CD4-positive, CD25-positive, alpha-beta regulatory T cell (primary cell): Measurements from ENCODE around the gene SERPINB13. TPM values are rescaled to one million over a fixed set of nuclear protein-coding genes. Genes with fewer than 3 reads are reported as not detected.

ENCODE experiments used
- ATAC-seq, 2 donors: fragments of 150-1000 bp; cut with Tn5 transposase; one replicate each; pipeline ENCODE4 v1.10.0; 2021; ENCODE audit warnings: low read depth in 2 of 2, moderate number of reproducible peaks in 2 of 2, moderate library complexity in 1 of 2
- DNase-seq, 3 donors: peaks; one replicate each; pipeline versions ENCODE4 v3.0.0 to v3.0.0-alpha.2; 2012 to 2022; ENCODE audit warnings: mixed read lengths in 1 of 3
- H3K27ac ChIP-seq: one replicate; pipeline ENCODE4 v1.7.0; 2013; ENCODE audit warnings: mild to moderate bottlenecking, low read length; ENCODE audit not compliant: insufficient read depth, poor library complexity, severe bottlenecking
- H3K27me3 ChIP-seq: one replicate; pipeline ENCODE4 v1.7.0; 2013; ENCODE audit warnings: low read length; ENCODE audit not compliant: control insufficient read depth, insufficient read depth
- H3K36me3 ChIP-seq: one replicate; pipeline ENCODE4 v1.7.0; 2013; ENCODE audit warnings: mild to moderate bottlenecking, low read length, moderate library complexity; ENCODE audit not compliant: control insufficient read depth, insufficient read depth
- H3K4me1 ChIP-seq: 2 replicates; pipeline ENCODE4 v1.7.0; 2013; ENCODE audit warnings: mild to moderate bottlenecking, low read length; ENCODE audit not compliant: insufficient read depth, control insufficient read depth, poor library complexity, severe bottlenecking
- H3K4me3 ChIP-seq: one replicate; pipeline ENCODE4 v1.7.0; 2013; ENCODE audit warnings: low read depth, mild to moderate bottlenecking, low read length, moderate library complexity
- H3K9me3 ChIP-seq, 2 experiments: 1 replicate in 1 of 2; 2 replicates in 1 of 2; pipeline ENCODE4 v1.7.0; 2013; ENCODE audit warnings: low read length in 2 of 2, mild to moderate bottlenecking in 1 of 2, moderate library complexity in 1 of 2; ENCODE audit not compliant: control insufficient read depth in 2 of 2
- H3K27ac Mint-ChIP-seq, 3 donors: one replicate each; pipeline ENCODE4 v1.8.0; 2020 to 2022; ENCODE audit warnings: mild to moderate bottlenecking in 3 of 3, mixed read lengths in 3 of 3, moderate library complexity in 2 of 3
- H3K27me3 Mint-ChIP-seq: one replicate; pipeline ENCODE4 v1.8.0; 2022; ENCODE audit warnings: mild to moderate bottlenecking, mixed read lengths
- H3K36me3 Mint-ChIP-seq: one replicate; pipeline ENCODE4 v1.8.0; 2020; ENCODE audit warnings: mixed read lengths
- H3K4me1 Mint-ChIP-seq, 4 donors: one replicate each; pipeline ENCODE4 v1.8.0; 2020 to 2022; ENCODE audit warnings: mixed read lengths in 4 of 4, mild to moderate bottlenecking in 1 of 4
- H3K4me3 Mint-ChIP-seq, 4 donors: one replicate each; pipeline ENCODE4 v1.8.0; 2020 to 2022; ENCODE audit warnings: mild to moderate bottlenecking in 4 of 4, mixed read lengths in 4 of 4, moderate library complexity in 3 of 4
- H3K9me3 Mint-ChIP-seq, 7 donors: one replicate each; pipeline ENCODE4 v1.8.0; 2020 to 2022; ENCODE audit warnings: mixed read lengths in 7 of 7, mild to moderate bottlenecking in 3 of 7, moderate library complexity in 2 of 7
- polyA plus RNA-seq, 4 donors: library from polyadenylated mRNA; unstranded; fragments of 300-500 nt; fragmentation: Illumina TruSeq; gene quantifications; one replicate each; pipeline ENCODE4 v1.2.3, GENCODE V29; 2021
- total RNA-seq: library from RNA; stranded (reverse); gene quantifications from one replicate; pipeline ENCODE4 v1.2.3, GENCODE V29; 2022

SERPINB13 gene
- total RNA-seq (not detected), polyA plus RNA-seq (not detected)

GRCh38 chr18:63586966-63587365 lies at the start of gene SERPINB13:
Gene SERPINB13 (plus strand): TSS chr18:63587343. CDS start chr18:63588668, 1,325 bp downstream.
- ATAC-seq (no peak), DNase-seq (no peak)
- H3K27me3 Mint-ChIP-seq, result no peaks in the 10 kb centered on the region
- Histone ChIP-seq H3K36me3 (no peaks in the 10 kb centered on the region), H3K9me3 (no peaks in the 10 kb centered on the region), H3K4me1 (no peaks in the 10 kb centered on the region), H3K4me3 (no peak within 1 kb of the TSS), H3K27ac (no peak within 1 kb of the TSS), H3K27me3 (no peaks in the 10 kb centered on the region)
- H3K9me3 Mint-ChIP-seq, result no peaks in the 10 kb centered on the region
- no peak within 1 kb of the TSS for H3K4me3 Mint-ChIP-seq
- no peaks in the 10 kb centered on the region for H3K4me1 Mint-ChIP-seq
- H3K27ac Mint-ChIP-seq, result no peak within 1 kb of the TSS
- H3K36me3 Mint-ChIP-seq, result no peaks in the 10 kb centered on the region

GRCh38 chr18:63539904-63540510 lies 47.1 kb upstream of the SERPINB13 start:
- H3K36me3 Mint-ChIP-seq, result no peaks in the 10 kb centered on the region
- Histone ChIP-seq H3K27ac (no peak overlapping the region), H3K36me3 (no peaks in the 10 kb centered on the region), H3K4me1 (no peaks in the 10 kb centered on the region), H3K4me3 (no peak overlapping the region), H3K9me3 (no peaks in the 10 kb centered on the region), H3K27me3 (peaks cover 11% of the 10 kb centered on the region)
- ATAC-seq (no peak), DNase-seq (no peak)
- H3K4me1 Mint-ChIP-seq, result no peaks in the 10 kb centered on the region
- H3K9me3 Mint-ChIP-seq, result no peaks in the 10 kb centered on the region
- no peak overlapping the region for H3K4me3 Mint-ChIP-seq
- peaks cover 31% of the 10 kb centered on the region for H3K27me3 Mint-ChIP-seq
- H3K27ac Mint-ChIP-seq, result no peak overlapping the region

GRCh38 chr18:63542069-63542468 lies 45.1 kb upstream of the SERPINB13 start, which contains the start of gene SERPINB12:
Gene SERPINB12 (plus strand): TSS chr18:63542369. CDS start chr18:63556160, 13,791 bp downstream.
- H3K36me3 Mint-ChIP-seq, result no peaks in the 10 kb centered on the region
- no peak within 1 kb of the TSS for H3K27ac ChIP-seq

GRCh38 chr18:63544017-63544416 lies 43.1 kb upstream of the SERPINB13 start:
- H3K9me3 Mint-ChIP-seq, result no peaks in the 10 kb centered on the region
- H3K4me1 Mint-ChIP-seq, result no peaks in the 10 kb centered on the region
- Histone ChIP-seq H3K4me3 (no peak overlapping the region), H3K27me3 (peaks cover 10% of the 10 kb centered on the region), H3K27ac (no peak overlapping the region), H3K4me1 (no peaks in the 10 kb centered on the region), H3K9me3 (no peaks in the 10 kb centered on the region), H3K36me3 (no peaks in the 10 kb centered on the region)
- no peaks in the 10 kb centered on the region for H3K36me3 Mint-ChIP-seq
- DNase-seq (no peak), ATAC-seq (no peak)
- H3K27me3 Mint-ChIP-seq, result peaks cover 29% of the 10 kb centered on the region
- H3K27ac Mint-ChIP-seq, result no peak overlapping the region
- H3K4me3 Mint-ChIP-seq, result no peak overlapping the region

More at GRCh38 chr18:63542069-63542468, 45.1 kb upstream of the SERPINB13 start, which contains the start of gene SERPINB12:
- no peak for DNase-seq
- Histone ChIP-seq H3K36me3 (no peaks in the 10 kb centered on the region), H3K4me3 (no peak within 1 kb of the TSS), H3K9me3 (no peaks in the 10 kb centered on the region), H3K27me3 (peaks cover 10% of the 10 kb centered on the region), H3K4me1 (no peaks in the 10 kb centered on the region)
- Mint-ChIP-seq H3K4me3 (no peak within 1 kb of the TSS), H3K4me1 (no peaks in the 10 kb centered on the region), H3K9me3 (no peaks in the 10 kb centered on the region), H3K27ac (no peak within 1 kb of the TSS), H3K27me3 (peaks cover 31% of the 10 kb centered on the region)
- ATAC-seq, result no peak

GRCh38 chr18:63545000-63545399 lies 42.1 kb upstream of the SERPINB13 start:
- Histone ChIP-seq H3K4me3 (no peak overlapping the region), H3K27ac (no peak overlapping the region), H3K4me1 (no peaks in the 10 kb centered on the region), H3K36me3 (no peaks in the 10 kb centered on the region), H3K9me3 (no peaks in the 10 kb centered on the region), H3K27me3 (peaks cover 7% of the 10 kb centered on the region)
- DNase-seq (no peak), ATAC-seq (no peak)
- no peak overlapping the region for H3K27ac Mint-ChIP-seq
- H3K9me3 Mint-ChIP-seq, result no peaks in the 10 kb centered on the region
- H3K36me3 Mint-ChIP-seq, result no peaks in the 10 kb centered on the region
- no peaks in the 10 kb centered on the region for H3K4me1 Mint-ChIP-seq
- H3K27me3 Mint-ChIP-seq, result peaks cover 24% of the 10 kb centered on the region
- no peak overlapping the region for H3K4me3 Mint-ChIP-seq

- Histone ChIP-seq H3K36me3 (no peaks in the 10 kb centered on the region), H3K4me1 (no peaks in the 10 kb centered on the region), H3K27ac (no peak overlapping the region), H3K4me3 (no peak overlapping the region), H3K9me3 (no peaks in the 10 kb centered on the region), H3K27me3 (peaks cover 14% of the 10 kb centered on the region)
- H3K27me3 Mint-ChIP-seq, result peaks cover 20% of the 10 kb centered on the region
- no peaks in the 10 kb centered on the region for H3K4me1 Mint-ChIP-seq
- ATAC-seq, result no peak
- no peak overlapping the region for H3K27ac Mint-ChIP-seq
- DNase-seq, result no peak
- H3K4me3 Mint-ChIP-seq, result no peak overlapping the region
- H3K36me3 Mint-ChIP-seq, result no peaks in the 10 kb centered on the region
- H3K9me3 Mint-ChIP-seq, result no peaks in the 10 kb centered on the region
Measured at GRCh38 chr18:63550068-63550467, 37.1 kb upstream of the SERPINB13 start.

- peaks cover 12% of the 10 kb centered on the region for H3K27me3 ChIP-seq
- H3K27me3 Mint-ChIP-seq, result peaks cover 15% of the 10 kb centered on the region
- H3K27ac Mint-ChIP-seq, result no peak overlapping the region
- no peaks in the 10 kb centered on the region for H3K9me3 ChIP-seq
- no peak overlapping the region for H3K4me3 ChIP-seq
- H3K27ac ChIP-seq, result no peak overlapping the region
- DNase-seq (no peak), ATAC-seq (no peak)
- no peaks in the 10 kb centered on the region for H3K4me1 ChIP-seq
- H3K9me3 Mint-ChIP-seq, result no peaks in the 10 kb centered on the region
- no peaks in the 10 kb centered on the region for H3K4me1 Mint-ChIP-seq
- no peak overlapping the region for H3K4me3 Mint-ChIP-seq
- H3K36me3 ChIP-seq, result no peaks in the 10 kb centered on the region
- no peaks in the 10 kb centered on the region for H3K36me3 Mint-ChIP-seq
Measured at GRCh38 chr18:63551769-63552168, 35.4 kb upstream of the SERPINB13 start.

GRCh38 chr18:63552581-63552980 lies 34.6 kb upstream of the SERPINB13 start:
- H3K36me3 Mint-ChIP-seq, result no peaks in the 10 kb centered on the region
- DNase-seq, result no peak
- H3K4me1 Mint-ChIP-seq, result no peaks in the 10 kb centered on the region
- no peak overlapping the region for H3K27ac ChIP-seq
- H3K4me3 Mint-ChIP-seq, result no peak overlapping the region
- no peak for ATAC-seq
- H3K27ac Mint-ChIP-seq, result peak overlapping the region in 1 of 3 donors; percentile 30
- peaks cover 0 to 1% (median 0%) of the 10 kb centered on the region in 7 donors for H3K9me3 Mint-ChIP-seq
- H3K27me3 ChIP-seq, result peaks cover 10% of the 10 kb centered on the region
- no peaks in the 10 kb centered on the region for H3K36me3 ChIP-seq
- peaks cover 15% of the 10 kb centered on the region for H3K27me3 Mint-ChIP-seq
- no peaks in the 10 kb centered on the region for H3K4me1 ChIP-seq
- H3K4me3 ChIP-seq, result no peak overlapping the region
- H3K9me3 ChIP-seq, result no peaks in the 10 kb centered on the region
